Upper lobe of right lung (tissue), 1 donor: ENCODE results near the gene LAMA4. TPM values are rescaled to one million over a fixed set of nuclear protein-coding genes. Genes with fewer than 3 reads are reported as not detected.

Experiments
- ATAC-seq: fragments of 200-7000 bp; cut with Tn5 transposase; one replicate; pipeline ENCODE4 v1.9.1; 2020; ENCODE audit warnings: mild to moderate bottlenecking, moderate library complexity
- DNase-seq: peaks from one replicate; pipeline ENCODE4 v3.0.0-alpha.2; 2020
- H3K27ac ChIP-seq: fragments of 200-600 bp; one replicate; pipeline ENCODE4 v1.8.0; 2022
- H3K27me3 ChIP-seq: fragments of 200-600 bp; one replicate; pipeline ENCODE4 v1.8.0; 2022; ENCODE audit warnings: mild to moderate bottlenecking
- H3K36me3 ChIP-seq: fragments of 200-600 bp; one replicate; pipeline ENCODE4 v1.8.0; 2022
- H3K4me1 ChIP-seq: fragments of 200-600 bp; one replicate; pipeline ENCODE4 v1.8.0; 2022
- H3K4me3 ChIP-seq: fragments of 200-600 bp; one replicate; pipeline ENCODE4 v1.8.0; 2022; ENCODE audit warnings: mild to moderate bottlenecking
- H3K9me3 ChIP-seq: fragments of 200-600 bp; one replicate; pipeline ENCODE4 v1.8.0; 2022
- intact Hi-C: fragments of 100-400 bp; cut with DNase I; formaldehyde crosslinking; loops from one replicate; pipeline ENCODE4 v1.11.0; 2022
- total RNA-seq: library from RNA; stranded (reverse); fragmentation: NEBNext Ultra II Directional; extraction: Animal tissue kit (Norgen Biotek cat#: 25700); gene quantifications from one replicate; pipeline ENCODE4 v1.2.1, GENCODE V29; 2021
- TF ChIP-seq, protein P1 (sequence below): fragments of 200-600 bp; IDR thresholded peaks from one replicate; pipeline ENCODE4 v1.8.0; 2022; ENCODE audit warnings: antibody characterized with exemption
- donor health status: DM: no; HTN: yes; CAD: no; lungs with severe emphysema.

LAMA4 gene
- total RNA-seq, 1 donor from 2014 or later: 134 TPM

DNA sequence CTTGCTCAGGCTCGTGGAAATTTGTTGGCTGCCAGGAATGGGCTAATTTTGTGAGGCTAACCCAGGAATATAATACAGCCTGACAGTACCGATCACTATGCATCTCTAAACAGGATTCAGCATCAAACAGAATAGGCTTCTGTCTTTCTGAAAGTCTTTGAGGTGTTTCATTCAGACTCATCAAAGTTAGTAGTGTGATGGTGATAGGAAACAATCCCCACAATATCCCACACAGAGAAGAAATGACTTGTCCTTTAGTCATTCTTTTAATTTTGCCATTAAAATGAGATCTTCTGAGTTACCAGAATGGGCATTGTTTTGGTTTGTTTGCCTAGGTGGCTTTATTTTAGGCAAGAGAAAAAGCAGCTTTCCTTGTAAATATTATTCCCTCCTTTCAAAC is 112.7 kb downstream of the LAMA4 start:
- Histone ChIP-seq H3K4me3 (no peak overlapping the region), H3K4me1 (no peaks in the 10 kb centered on the region), H3K36me3 (peaks cover 85% of the 10 kb centered on the region), H3K27ac (no peak overlapping the region), H3K27me3 (no peaks in the 10 kb centered on the region), H3K9me3 (no peaks in the 10 kb centered on the region)
- ATAC-seq: no peak
- TF ChIP-seq, protein P1, sequence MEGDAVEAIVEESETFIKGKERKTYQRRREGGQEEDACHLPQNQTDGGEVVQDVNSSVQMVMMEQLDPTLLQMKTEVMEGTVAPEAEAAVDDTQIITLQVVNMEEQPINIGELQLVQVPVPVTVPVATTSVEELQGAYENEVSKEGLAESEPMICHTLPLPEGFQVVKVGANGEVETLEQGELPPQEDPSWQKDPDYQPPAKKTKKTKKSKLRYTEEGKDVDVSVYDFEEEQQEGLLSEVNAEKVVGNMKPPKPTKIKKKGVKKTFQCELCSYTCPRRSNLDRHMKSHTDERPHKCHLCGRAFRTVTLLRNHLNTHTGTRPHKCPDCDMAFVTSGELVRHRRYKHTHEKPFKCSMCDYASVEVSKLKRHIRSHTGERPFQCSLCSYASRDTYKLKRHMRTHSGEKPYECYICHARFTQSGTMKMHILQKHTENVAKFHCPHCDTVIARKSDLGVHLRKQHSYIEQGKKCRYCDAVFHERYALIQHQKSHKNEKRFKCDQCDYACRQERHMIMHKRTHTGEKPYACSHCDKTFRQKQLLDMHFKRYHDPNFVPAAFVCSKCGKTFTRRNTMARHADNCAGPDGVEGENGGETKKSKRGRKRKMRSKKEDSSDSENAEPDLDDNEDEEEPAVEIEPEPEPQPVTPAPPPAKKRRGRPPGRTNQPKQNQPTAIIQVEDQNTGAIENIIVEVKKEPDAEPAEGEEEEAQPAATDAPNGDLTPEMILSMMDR: no peak
- intact Hi-C loops: no loop called here
- no peak for DNase-seq

DNA sequence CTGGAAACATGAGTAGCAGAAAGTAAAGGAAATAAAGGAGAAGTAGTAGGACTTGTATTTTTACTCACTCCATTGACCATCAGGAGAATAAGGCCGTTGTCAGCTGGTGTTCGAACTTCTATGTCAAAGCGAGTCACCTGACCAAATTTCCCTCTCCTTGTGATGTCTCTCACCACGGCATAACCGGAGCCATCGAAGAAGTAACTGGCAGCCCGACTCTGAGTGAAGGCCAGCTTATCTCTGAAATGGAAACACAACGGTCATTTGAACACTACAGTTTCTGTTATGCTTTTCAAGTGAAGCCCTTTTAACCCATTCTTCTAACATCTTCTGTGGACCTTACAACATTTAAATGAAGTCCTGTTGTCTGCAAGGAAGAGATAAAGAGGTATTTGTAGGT is 115.3 kb downstream of the LAMA4 start:
- H3K27me3 ChIP-seq: no peaks in the 10 kb centered on the region
- H3K27ac ChIP-seq: no peak overlapping the region
- peaks cover 94% of the 10 kb centered on the region for H3K36me3 ChIP-seq
- TF ChIP-seq, protein P1: no peak
- intact Hi-C loops: no loop called here
- ATAC-seq: no peak
- H3K9me3 ChIP-seq: no peaks in the 10 kb centered on the region
- no peak overlapping the region for H3K4me3 ChIP-seq
- no peaks in the 10 kb centered on the region for H3K4me1 ChIP-seq
- DNase-seq: no peak

DNA sequence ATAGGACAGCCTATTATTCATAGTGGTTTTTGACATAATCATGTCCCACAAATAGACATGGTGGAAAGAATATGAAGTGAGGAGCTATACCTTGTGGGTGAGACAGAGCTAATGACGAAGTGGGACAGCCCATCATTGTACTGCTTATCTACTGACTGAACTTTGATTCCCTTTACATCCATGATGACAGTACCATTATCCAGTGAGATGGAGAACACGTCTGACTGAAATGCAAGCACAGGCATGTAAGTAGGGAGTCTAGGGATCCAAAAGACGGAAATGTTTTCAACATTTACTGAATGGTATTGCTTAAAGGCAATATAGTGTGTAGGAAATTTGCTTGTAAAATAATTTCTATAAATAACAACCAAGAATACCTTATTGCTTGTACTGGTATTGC is 123.5 kb downstream of the LAMA4 start:
- Histone ChIP-seq H3K36me3 (peaks cover 86% of the 10 kb centered on the region), H3K4me3 (no peak overlapping the region), H3K27ac (no peak overlapping the region), H3K9me3 (no peaks in the 10 kb centered on the region), H3K4me1 (no peaks in the 10 kb centered on the region), H3K27me3 (no peaks in the 10 kb centered on the region)
- intact Hi-C loops: no loop called here
- DNase-seq (no peak), ATAC-seq (no peak)
- TF ChIP-seq, protein P1: no peak

DNA sequence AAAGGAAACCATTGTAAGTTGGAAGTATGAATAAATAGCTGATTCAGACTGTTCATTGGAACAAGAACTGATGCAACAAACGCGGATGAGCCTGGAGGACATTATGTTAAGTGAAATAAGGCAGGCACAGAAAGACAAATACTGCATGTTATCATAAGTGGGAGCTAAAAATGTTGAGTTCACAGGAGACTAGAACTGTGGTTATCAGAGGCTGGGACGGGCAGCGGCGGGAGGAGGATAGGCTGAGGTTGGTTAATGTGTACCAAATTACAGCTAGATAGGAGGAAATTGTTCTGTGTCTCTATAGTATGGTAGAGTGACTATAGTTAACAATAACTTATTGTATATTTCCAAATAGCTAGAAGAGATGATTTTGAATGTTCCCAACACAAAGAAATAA is 126.2 kb downstream of the LAMA4 start:
- DNase-seq (no peak), ATAC-seq (no peak)
- H3K4me3 ChIP-seq: no peak overlapping the region
- H3K9me3 ChIP-seq: no peaks in the 10 kb centered on the region
- no peaks in the 10 kb centered on the region for H3K4me1 ChIP-seq
- TF ChIP-seq, protein P1: no peak
- peaks cover 77% of the 10 kb centered on the region for H3K36me3 ChIP-seq
- intact Hi-C loops: no loop called here
- no peaks in the 10 kb centered on the region for H3K27me3 ChIP-seq
- no peak overlapping the region for H3K27ac ChIP-seq

DNA sequence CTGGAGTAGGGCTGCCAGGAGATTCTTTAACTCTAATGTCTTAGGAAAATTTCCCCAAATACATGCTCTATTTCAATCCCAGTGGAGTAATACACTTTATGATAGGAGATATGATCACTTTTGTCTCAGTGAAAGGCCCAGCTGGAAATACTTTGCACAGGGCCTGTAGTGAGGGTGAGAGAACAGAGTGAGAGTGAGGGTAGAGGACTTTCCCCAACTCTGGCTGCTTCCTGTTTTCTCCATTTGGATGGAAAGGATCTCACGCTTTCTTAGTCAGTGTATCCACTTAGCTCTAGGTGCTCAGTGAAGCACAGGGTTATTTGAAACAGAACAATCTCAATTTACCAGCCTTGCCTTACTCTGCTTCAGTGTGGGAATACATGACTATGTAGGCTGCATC is 130.4 kb downstream of the LAMA4 start:
- Histone ChIP-seq H3K9me3 (no peaks in the 10 kb centered on the region), H3K4me3 (no peak overlapping the region), H3K4me1 (no peaks in the 10 kb centered on the region), H3K27me3 (no peaks in the 10 kb centered on the region), H3K27ac (no peak overlapping the region), H3K36me3 (peaks cover 76% of the 10 kb centered on the region)
- DNase-seq (no peak), ATAC-seq (no peak)
- intact Hi-C loops: no loop called here
- TF ChIP-seq, protein P1: no peak

DNA sequence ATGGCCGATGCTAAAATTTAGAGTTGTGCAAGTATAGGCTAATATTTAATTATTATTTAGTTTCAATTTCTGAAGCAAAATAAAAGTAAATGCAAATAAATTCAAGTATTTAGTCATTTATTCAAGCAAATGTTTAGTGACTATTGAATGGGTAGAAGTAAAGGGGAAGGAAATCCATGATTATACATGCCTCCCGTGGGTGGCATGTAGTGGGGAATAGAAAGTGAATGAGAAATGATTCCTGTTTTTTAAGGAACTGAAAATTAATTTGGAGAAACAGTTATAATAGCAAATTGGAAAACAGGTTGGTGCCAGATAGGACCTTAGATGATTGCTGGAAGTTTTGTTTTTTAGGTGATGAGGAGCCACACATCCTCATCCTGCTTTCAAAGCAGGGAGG is 131.6 kb downstream of the LAMA4 start:
- peak; percentile 65 for ATAC-seq
- H3K36me3 ChIP-seq: peaks cover 72% of the 10 kb centered on the region

More for the DNA sequence above, 131.6 kb downstream of the LAMA4 start:
- H3K4me3 ChIP-seq: no peak overlapping the region
- H3K9me3 ChIP-seq: no peaks in the 10 kb centered on the region
- TF ChIP-seq, protein P1: no peak
- H3K4me1 ChIP-seq: no peaks in the 10 kb centered on the region
- no peaks in the 10 kb centered on the region for H3K27me3 ChIP-seq
- no peak for DNase-seq
- H3K27ac ChIP-seq: no peak overlapping the region
- intact Hi-C loops: no loop called here
